ENCODE data around the gene MDK.

DNA sequence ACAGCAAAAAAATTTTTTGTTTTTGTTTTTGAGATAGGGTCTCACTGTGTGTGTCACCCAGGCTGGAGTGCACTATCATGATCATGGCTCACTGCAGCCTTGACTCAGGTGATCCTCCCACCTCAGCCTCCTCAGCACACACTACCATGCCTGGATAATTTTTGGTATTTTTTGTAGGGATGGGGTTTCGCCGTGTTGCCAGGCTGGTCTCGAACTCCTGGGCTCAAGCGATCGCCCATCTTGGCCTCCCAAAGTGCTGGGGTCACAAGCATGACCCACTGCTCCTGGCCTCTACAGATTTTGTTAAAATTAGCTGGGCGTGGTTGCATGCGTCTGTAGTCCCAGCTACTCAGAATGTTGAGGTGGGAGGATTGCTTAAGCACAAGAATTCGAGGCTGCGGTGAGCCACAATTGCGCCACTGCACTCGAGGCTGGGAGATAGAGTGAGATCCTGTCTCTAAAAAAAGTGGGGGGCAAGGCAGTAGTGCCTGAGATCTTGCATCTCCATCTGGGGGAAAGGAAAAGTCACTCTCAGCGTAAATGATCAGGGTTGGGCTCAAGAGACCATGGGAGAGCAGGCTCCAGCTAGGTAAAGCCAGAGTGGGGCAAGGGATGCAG, 44.8 kb upstream of the MDK start:
- TF ChIP-seq, protein P1, sequence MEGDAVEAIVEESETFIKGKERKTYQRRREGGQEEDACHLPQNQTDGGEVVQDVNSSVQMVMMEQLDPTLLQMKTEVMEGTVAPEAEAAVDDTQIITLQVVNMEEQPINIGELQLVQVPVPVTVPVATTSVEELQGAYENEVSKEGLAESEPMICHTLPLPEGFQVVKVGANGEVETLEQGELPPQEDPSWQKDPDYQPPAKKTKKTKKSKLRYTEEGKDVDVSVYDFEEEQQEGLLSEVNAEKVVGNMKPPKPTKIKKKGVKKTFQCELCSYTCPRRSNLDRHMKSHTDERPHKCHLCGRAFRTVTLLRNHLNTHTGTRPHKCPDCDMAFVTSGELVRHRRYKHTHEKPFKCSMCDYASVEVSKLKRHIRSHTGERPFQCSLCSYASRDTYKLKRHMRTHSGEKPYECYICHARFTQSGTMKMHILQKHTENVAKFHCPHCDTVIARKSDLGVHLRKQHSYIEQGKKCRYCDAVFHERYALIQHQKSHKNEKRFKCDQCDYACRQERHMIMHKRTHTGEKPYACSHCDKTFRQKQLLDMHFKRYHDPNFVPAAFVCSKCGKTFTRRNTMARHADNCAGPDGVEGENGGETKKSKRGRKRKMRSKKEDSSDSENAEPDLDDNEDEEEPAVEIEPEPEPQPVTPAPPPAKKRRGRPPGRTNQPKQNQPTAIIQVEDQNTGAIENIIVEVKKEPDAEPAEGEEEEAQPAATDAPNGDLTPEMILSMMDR (conservative IDR thresholded peaks at IDR 0.05 in 1 of 2, IDR thresholded peaks at IDR 0.05 in 1 of 2; ENCODE audit: extremely low read depth in 1 of 2, insufficient read depth in 1 of 2, low read depth in 1 of 2, low read length in 2 of 2) = no peak
- no peak for TF ChIP-seq EZH2 (IDR thresholded peaks at IDR 0.05; ENCODE audit: borderline replicate concordance, low read length)

Data from mammary epithelial cell (primary cell).